Measurements from ENCODE around the gene AGPS.
"Not testable (repeated sequence)": the region's sequence is repeated elsewhere in the genome, so short reads cannot be mapped to it uniquely, and the experiment has no call there.

The AGPS gene

GRCh38 chr2:177478029-177478428, 85.5 kb downstream of the AGPS start:
- DNase-seq: no peak

- DNase-seq: no peak
These were observed 86.3 kb downstream of the AGPS start for GRCh38 chr2:177478907-177479306.

GRCh38 chr2:177482195-177482594, 89.6 kb downstream of the AGPS start:
- no peak for DNase-seq

- DNase-seq: no peak
These were observed 91.0 kb downstream of the AGPS start for GRCh38 chr2:177483531-177483930.

- no peak for DNase-seq
These were observed 91.7 kb downstream of the AGPS start for GRCh38 chr2:177484180-177484795.

GRCh38 chr2:177485657-177486056, 93.1 kb downstream of the AGPS start:
- DNase-seq: not testable (repeated sequence)

GRCh38 chr2:177489719-177490301, 97.2 kb downstream of the AGPS start:
- DNase-seq: no peak

GRCh38 chr2:177495945-177496344, 103.4 kb downstream of the AGPS start:
- DNase-seq: no peak

GRCh38 chr2:177496921-177497320, 104.3 kb downstream of the AGPS start:
- no peak for DNase-seq

GRCh38 chr2:177501186-177501585, 108.6 kb downstream of the AGPS start:
- DNase-seq: no peak

GRCh38 chr2:177506505-177506904, 113.9 kb downstream of the AGPS start:
- DNase-seq: no peak

- no peak for DNase-seq
These were observed 114.4 kb downstream of the AGPS start for GRCh38 chr2:177506998-177507397.

- no peak for DNase-seq
These were observed 124.4 kb downstream of the AGPS start for GRCh38 chr2:177516824-177517544.

- DNase-seq: no peak
These were observed 126.2 kb downstream of the AGPS start for GRCh38 chr2:177518754-177519153.

- DNase-seq: no peak
These were observed 127.1 kb downstream of the AGPS start for GRCh38 chr2:177519534-177520115.

GRCh38 chr2:177520324-177520723, 127.8 kb downstream of the AGPS start:
- no peak for DNase-seq

- no peak for DNase-seq
These were observed 131.2 kb downstream of the AGPS start for GRCh38 chr2:177523781-177524180.

- DNase-seq: no peak
These were observed 132.9 kb downstream of the AGPS start for GRCh38 chr2:177525351-177525924.

- DNase-seq: no peak
These were observed 135.9 kb downstream of the AGPS start for GRCh38 chr2:177528351-177528933.

GRCh38 chr2:177529166-177529565, 136.6 kb downstream of the AGPS start:
- DNase-seq: no peak

- no peak for DNase-seq
These were observed 138.0 kb downstream of the AGPS start for GRCh38 chr2:177530561-177530960.

GRCh38 chr2:177531706-177532105, 139.1 kb downstream of the AGPS start:
- DNase-seq: no peak

- DNase-seq: no peak
These were observed 140.0 kb downstream of the AGPS start for GRCh38 chr2:177532567-177532966.
